Lower leg skin (tissue), 4 donors: ENCODE results near the gene KCNB1. TPM values are rescaled to one million over a fixed set of nuclear protein-coding genes. Genes with fewer than 3 reads are reported as not detected.

Experiments used
- DNase-seq, 2 donors: peaks; one replicate each; pipeline ENCODE4 v3.0.0-alpha.2; 2019; ENCODE audit warnings: low spot score in 2 of 2
- H3K4me3 ChIP-seq: fragments of 200-600 bp; sonication (generic); 2 replicates; pipeline ENCODE4 v1.5.1; 2017; ENCODE audit warnings: mild to moderate bottlenecking, low read depth; ENCODE audit not compliant: poor library complexity, severe bottlenecking
- POLR2A ChIP-seq, 2 donors: fragments of 450-650 bp; IDR thresholded peaks; one replicate each; pipeline ENCODE4 v1.6.1; 2016 to 2017; ENCODE audit warnings: antibody characterized with exemption in 2 of 2, mild to moderate bottlenecking in 1 of 2, moderate library complexity in 1 of 2
- WGBS, 2 donors: methylation state at CpG; one replicate each; pipeline ENCODE4 v1.1.5; 2018; 5-methylcytosine and 5-hydroxymethylcytosine counted together
- intact Hi-C: fragments of 100-400 bp; cut with DNase I; formaldehyde crosslinking; loops from one replicate; pipeline ENCODE4 v1.15.0; 2023; ENCODE audit warnings: low total_unique reads
- total RNA-seq, 4 donors: library from RNA; depleted of rRNA; stranded (reverse); fragments of >200 nt; gene quantifications; one replicate each; pipeline ENCODE4 v1.1.0, GENCODE V29; 2016
- TF ChIP-seq, protein P1 (sequence below), 3 donors: fragments of 450-650 bp; IDR thresholded peaks; one replicate each; pipeline ENCODE4 v1.5.1; 2016; ENCODE audit warnings: antibody characterized with exemption in 3 of 3, mild to moderate bottlenecking in 3 of 3, moderate library complexity in 2 of 3

Gene KCNB1
- total RNA-seq, 4 donors from 2014 or later = 0.30 to 5.2 (median 0.81) TPM

- TF ChIP-seq, protein P1, sequence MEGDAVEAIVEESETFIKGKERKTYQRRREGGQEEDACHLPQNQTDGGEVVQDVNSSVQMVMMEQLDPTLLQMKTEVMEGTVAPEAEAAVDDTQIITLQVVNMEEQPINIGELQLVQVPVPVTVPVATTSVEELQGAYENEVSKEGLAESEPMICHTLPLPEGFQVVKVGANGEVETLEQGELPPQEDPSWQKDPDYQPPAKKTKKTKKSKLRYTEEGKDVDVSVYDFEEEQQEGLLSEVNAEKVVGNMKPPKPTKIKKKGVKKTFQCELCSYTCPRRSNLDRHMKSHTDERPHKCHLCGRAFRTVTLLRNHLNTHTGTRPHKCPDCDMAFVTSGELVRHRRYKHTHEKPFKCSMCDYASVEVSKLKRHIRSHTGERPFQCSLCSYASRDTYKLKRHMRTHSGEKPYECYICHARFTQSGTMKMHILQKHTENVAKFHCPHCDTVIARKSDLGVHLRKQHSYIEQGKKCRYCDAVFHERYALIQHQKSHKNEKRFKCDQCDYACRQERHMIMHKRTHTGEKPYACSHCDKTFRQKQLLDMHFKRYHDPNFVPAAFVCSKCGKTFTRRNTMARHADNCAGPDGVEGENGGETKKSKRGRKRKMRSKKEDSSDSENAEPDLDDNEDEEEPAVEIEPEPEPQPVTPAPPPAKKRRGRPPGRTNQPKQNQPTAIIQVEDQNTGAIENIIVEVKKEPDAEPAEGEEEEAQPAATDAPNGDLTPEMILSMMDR (IDR thresholded peaks at IDR 0.05) = no peak
- no peak for TF ChIP-seq POLR2A (IDR thresholded peaks at IDR 0.05)
- 77% methylated on average over 7 of the region's 7 CpGs for WGBS, 2 donors
- no peak for DNase-seq
- intact Hi-C loops = no loop called here
- H3K4me3 ChIP-seq = no peak overlapping the region
Measured at GRCh38 chr20:49418809-49419208, 63.7 kb downstream of the KCNB1 start.

GRCh38 chr20:49417843-49418555 is 64.5 kb downstream of the KCNB1 start:
- no peak overlapping the region for H3K4me3 ChIP-seq
- TF ChIP-seq, protein P1 (IDR thresholded peaks at IDR 0.05) = no peak
- no peak for TF ChIP-seq POLR2A (IDR thresholded peaks at IDR 0.05)
- DNase-seq = no peak
- intact Hi-C loops = no loop called here
- WGBS, 2 donors = 82 to 89% methylated on average over 9 of the region's 9 CpGs

DNA sequence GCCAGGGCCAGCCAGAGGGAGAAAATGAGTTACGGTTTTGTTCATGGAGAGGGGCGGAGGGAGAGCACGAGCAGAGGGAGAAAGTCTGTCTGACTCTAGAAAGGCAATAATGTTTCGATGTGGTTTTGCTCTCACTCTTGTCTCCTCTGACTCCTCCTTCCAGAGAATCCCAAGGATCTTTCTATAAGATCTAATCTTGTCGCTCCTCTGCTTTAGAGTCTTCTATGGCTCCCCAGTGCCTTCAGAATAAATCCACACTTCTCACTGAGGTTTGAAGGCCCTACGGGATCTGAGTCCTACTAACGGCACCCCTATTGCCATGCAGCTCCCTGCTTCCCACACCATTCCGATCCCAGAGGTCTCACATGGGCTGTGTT is 66.8 kb downstream of the KCNB1 start:
- 78 to 80% methylated on average over 8 of the region's 8 CpGs for WGBS, 2 donors
- H3K4me3 ChIP-seq = no peak overlapping the region
- no peak for DNase-seq
- no peak for TF ChIP-seq POLR2A (IDR thresholded peaks at IDR 0.05)
- TF ChIP-seq, protein P1 (IDR thresholded peaks at IDR 0.05) = no peak
- intact Hi-C loops = no loop called here

DNA sequence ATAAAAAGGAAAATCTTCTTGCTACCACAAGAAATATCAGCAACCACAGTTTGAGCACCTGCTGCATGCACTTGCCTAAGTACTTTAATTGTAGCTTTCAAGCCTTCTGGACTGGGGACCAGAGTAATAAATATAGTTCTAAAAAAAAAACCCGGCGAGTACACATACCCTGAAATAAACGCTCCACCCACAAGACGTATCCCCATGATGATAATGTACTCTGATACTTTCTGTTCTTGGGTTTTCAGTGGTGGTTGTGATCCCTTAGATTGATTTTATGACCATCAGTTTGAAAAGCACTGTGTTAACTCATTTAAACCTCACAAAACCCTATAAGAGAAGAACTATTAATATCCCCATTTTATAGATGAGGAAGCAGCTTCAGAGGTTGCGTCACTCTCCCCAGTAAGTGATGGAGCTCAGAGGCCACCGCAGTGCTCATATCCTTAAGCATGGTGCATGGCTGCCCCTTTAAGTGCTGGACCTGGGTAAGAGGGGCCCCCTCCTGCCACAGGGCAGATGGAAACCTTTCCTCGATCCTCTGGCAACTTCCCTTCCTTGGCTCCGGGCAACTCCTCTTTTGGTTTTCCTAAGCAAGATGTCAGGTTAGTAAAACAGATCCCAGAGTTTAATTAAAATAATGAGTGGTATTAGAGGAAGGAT is 67.3 kb downstream of the KCNB1 start:
- DNase-seq = no peak
- H3K4me3 ChIP-seq = no peak overlapping the region
- intact Hi-C loops = no loop called here
- 60 to 62% methylated on average over 8 of the region's 8 CpGs for WGBS, 2 donors
- TF ChIP-seq POLR2A (IDR thresholded peaks at IDR 0.05) = no peak
- TF ChIP-seq, protein P1 (IDR thresholded peaks at IDR 0.05) = no peak

DNA sequence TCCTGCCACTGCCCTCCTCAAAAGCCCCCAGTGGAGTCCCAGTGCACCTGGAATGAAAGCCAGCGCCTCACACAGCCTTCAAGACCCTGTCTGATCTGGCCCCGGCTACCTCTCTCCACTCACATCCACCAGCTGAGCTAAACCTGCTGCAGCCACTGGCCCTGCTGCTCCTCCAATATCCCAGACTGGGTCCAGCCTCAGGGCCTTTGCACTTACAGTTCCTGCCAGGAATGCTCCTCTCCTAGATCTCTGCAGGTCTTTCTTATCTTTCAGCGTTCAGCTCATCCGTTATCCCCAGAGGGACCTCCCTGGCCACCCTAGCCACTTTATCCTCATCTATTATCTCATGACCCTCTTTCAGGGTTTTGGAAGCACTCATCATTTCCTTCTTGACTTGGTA is 68.8 kb downstream of the KCNB1 start:
- no peak overlapping the region for H3K4me3 ChIP-seq
- TF ChIP-seq POLR2A (IDR thresholded peaks at IDR 0.05) = no peak
- TF ChIP-seq, protein P1 (IDR thresholded peaks at IDR 0.05) = no peak
- intact Hi-C loops = no loop called here
- DNase-seq = no peak
- 84 to 95% methylated on average over 4 of the region's 4 CpGs for WGBS, 2 donors
